OCI-LY1 (cell line): ENCODE data around the gene SPZ1.

Source experiments
- EZH2 ChIP-seq: fragments of 200-600 bp; sonication (generic), shearing (Covaris generic); IDR thresholded peaks from 2 replicates; pipeline ENCODE4 v1.8.0; 2017; ENCODE audit warnings: borderline replicate concordance, mixed run types, mild to moderate bottlenecking, antibody characterized with exemption, low read length, moderate library complexity, mixed read lengths
- TF ChIP-seq, protein P1 (sequence below): fragments of 200-600 bp; sonication (generic), shearing (Covaris generic); IDR thresholded peaks from 2 replicates; pipeline ENCODE4 v1.5.1; 2017; ENCODE audit warnings: mild to moderate bottlenecking, antibody characterized with exemption, low read length, moderate library complexity, mixed read lengths

DNA sequence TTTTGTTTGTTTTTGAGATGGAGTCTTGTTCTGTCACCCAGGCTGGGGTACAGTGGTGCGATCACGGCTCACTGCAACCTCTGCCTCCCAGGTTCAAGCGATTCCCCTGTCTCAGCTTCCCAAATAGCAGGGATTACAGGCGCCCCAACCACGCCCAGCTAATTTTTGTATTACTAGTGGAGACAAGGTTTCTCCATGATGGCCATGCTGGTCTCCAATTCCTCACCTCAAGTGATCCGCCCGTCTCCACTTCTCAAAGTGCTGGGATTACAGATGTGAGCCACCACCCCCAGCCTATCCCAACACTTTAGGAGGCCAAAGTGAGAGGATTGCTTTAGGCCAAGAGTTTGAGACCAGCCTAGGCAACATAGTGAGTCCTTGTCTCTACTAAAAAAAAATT lies 19.3 kb downstream of the SPZ1 start:
- TF ChIP-seq, protein P1, sequence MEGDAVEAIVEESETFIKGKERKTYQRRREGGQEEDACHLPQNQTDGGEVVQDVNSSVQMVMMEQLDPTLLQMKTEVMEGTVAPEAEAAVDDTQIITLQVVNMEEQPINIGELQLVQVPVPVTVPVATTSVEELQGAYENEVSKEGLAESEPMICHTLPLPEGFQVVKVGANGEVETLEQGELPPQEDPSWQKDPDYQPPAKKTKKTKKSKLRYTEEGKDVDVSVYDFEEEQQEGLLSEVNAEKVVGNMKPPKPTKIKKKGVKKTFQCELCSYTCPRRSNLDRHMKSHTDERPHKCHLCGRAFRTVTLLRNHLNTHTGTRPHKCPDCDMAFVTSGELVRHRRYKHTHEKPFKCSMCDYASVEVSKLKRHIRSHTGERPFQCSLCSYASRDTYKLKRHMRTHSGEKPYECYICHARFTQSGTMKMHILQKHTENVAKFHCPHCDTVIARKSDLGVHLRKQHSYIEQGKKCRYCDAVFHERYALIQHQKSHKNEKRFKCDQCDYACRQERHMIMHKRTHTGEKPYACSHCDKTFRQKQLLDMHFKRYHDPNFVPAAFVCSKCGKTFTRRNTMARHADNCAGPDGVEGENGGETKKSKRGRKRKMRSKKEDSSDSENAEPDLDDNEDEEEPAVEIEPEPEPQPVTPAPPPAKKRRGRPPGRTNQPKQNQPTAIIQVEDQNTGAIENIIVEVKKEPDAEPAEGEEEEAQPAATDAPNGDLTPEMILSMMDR, result no peak
- no peak for TF ChIP-seq EZH2
